HG03469 (cell line): Measurements from ENCODE around the gene PMIS2.

Experiments
- ATAC-seq: cut with Tn5 transposase; IDR thresholded peaks from one replicate; pipeline ENCODE4 v1.9.1; 2021; ENCODE audit warnings: mild to moderate bottlenecking, moderate library complexity, moderate number of reproducible peaks; ENCODE audit not compliant: unreplicated experiment

Gene PMIS2

DNA sequence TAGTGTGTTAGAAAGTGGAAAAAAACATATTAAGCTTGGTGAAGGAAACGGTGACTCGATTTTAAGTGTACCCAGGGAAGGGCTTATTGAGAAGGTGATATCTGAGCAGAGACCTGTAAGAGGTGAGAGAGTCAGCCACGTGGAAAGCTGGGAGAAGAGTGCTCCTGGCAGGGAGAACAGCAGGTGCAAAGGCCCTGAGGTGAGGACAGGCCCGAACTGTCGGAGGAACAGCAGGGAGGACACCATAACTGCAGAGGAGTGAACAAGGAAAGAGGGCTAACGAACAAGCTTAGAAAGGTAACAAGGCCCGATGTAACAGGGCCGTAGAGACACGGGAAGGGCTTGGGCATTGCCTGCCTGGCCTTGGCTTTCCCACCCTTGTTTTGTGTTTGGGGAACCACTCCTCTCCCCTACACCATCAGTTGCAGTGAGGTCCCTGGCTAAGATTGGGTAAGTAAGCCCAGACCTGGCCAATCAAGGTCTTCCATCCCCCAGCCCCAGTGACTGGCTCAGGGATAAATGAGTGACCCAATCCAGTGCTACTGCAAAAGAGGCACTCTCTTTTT, 29.9 kb upstream of the PMIS2 start:
- ATAC-seq: no peak

DNA sequence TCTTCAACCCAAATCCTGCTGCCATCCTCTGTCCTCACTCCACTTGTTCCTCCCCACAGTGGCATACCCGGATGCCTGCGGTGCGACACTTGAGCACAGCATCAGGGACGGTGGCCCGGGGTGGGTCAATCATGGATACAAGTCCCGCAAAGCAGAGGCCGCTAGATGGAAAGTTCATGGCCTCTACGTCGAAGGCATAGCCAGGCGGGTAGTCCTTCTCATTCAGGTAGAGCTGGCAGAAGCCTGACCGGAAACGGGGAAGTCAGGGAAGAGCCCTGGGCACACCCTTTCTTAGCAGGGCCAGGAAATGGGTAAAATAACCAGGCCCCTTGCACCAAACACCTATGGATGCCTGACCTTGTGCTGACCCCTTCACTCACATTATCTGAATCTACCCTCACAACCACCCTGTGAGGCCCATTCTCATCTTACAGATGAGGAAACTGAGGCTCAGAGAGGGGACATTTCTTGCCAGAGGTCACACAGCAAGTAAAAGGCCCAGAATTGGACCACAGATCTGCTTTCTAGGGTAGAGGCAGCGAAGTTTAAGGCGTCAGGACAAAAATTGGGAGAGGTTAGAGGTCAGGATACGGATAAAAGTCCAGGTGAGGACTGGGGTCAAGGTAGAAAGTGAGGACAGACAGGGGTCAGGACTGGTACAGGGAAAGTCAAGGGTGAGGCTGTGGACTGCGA, 29.0 kb upstream of the PMIS2 start:
- ATAC-seq: no peak

DNA sequence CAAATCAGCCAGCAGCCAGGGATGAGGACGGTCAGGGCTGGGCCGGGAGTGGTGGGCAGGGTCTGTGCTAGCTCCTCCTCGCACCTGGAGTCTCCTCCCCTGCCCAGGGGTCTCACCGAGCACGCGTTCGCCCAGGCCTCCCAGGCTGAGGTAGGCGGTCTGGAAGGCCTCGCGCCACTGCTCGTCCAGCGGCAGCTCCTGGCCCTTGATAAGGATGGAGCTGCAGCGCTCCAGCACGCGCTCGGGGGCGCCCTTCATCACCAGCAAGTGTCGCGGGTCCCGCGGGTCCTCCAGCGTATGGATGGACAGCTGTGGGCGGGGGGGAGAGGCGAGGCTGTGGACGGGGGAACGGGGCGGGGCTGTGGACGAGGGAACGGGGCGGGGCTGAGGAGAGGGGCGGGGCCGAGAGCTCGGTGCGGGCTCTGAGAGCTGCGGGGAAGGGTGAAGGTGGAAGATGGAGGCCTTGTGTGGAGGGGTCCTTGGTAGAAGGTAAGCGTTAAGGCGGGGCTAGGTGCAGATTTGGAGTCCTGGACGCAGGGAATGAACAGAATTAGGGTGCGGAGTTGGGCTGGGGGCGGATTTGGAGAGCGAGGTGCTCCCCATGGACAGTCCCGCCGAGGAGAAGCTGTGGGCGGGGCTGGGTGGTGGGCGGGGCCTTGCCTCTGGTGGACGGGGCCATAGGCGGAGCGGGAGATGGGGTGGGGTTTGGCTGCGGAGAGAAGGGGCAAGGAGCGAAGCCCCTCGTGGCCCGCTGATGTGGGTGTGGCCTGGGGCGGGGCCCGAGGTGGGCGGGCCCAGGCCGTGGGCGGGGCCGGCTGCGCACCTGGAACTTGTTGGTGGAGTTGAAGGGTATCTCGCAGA, 28.2 kb upstream of the PMIS2 start:
- ATAC-seq: no peak

DNA sequence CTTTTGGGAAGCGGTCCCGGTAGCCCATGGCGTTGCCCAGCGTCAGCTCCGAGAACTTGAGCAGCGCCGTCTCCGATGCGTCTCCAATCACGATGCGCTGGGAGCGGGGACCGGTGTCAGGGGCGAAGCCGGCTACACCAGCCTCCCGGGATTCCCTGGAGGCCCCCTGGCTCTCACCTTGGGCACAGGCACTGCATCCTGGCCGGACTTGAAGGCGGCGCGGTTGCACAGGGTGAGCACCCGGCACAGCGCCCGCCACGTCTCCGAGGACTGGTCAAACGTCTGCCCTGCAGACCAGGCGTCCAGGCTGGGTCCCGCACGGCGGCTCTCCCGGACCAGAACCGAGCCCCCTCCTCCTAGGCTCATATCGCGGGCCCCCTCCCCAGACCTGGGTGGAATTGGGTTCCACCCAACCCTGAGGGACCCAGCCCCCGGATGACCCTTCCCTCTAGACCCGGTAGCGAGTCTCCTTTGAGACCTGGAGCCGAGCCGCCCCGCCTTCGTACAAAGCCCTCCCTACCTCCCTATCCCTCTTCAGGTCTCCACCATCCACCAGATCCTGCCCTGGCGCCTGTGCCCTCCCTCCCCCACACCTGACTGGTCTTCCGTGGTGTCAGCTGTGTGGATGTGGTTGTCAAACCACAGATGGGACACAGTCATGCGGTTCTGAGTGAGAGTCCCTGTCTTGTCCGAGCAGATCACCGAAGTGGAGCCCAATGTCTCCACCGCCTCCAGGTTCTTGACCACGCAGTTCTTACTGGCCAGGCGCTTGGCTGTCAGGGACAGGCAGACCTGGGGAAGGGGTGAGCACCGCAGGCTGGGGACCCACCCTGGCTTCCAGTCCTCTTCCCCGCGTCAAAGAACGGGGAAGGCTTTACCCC, 27.3 kb upstream of the PMIS2 start:
- ATAC-seq: no peak

DNA sequence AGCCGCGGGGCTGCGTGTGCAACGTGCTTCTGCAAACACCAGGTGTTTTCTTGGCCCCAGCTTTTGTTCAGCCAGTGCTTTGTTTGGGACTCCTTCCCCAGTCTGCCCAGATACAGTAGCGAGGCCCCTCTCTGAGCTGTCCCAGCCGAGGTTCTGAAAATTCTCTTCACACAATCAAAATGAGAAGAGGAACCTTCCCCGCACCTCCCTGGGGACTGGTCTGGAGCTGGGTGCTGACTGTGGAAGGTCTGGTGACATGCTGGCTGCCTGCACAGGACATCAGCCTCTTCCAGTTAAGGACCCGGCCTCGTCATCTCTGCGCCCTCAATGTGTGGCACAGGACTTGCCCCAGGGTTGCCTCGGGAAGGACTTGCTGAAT, 26.7 kb upstream of the PMIS2 start:
- no peak for ATAC-seq

DNA sequence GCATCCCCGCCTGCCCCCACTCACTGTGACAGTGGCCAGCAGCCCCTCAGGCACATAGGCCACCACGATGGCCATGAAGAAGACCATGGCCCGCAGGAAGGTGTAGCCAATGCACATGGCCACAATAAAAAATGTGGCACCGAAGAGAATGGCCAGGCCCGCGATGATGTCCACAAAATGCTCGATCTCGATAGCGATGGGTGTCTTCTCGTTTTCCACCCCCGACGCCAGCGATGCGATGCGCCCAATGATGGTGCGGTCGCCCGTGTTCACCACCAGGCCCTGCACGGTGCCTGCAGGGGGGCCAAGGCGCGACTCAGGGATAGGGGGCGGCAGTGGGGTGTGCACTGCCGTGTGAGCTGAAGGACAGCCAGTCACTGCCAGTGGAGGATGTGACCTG, 26.2 kb upstream of the PMIS2 start:
- ATAC-seq: no peak

DNA sequence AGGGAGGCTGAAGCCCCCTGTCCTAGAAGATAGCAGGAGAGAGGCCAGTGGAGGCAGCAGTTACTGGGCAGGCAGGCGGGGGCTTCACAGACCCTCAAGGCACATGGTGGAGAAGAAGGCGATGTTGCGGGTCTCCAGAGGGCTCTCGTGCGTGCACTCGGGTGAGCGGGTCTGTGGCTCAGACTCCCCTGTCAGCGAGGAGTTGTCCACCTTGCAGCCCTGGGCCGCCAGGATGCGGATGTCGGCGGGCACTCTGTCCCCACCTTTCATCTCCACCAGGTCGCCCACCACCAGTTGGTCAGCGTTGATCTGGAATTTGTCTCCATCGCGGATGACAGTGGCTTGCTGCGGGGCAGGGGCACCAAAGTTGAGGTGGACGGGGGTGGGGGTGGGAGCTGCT, 25.7 kb upstream of the PMIS2 start:
- no peak for ATAC-seq

DNA sequence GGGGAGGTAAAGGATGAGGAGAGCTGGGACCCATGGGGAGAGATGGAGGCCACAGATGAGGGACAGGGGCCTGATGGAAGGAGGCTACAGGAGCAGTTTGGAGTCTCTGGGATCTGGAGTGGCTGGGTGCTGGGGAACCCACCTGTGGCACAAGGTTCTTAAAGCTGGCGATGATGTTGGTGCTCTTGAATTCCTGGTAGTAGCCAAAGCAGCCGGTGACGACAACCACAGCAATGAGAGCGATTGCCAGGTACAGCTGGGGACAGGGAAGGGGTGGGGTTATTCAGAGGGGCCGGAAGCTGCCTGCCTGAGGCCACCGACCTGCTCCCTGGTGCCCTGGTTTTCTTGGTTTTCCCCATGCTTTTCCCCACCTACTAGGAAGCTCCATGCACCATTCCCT, 25.3 kb upstream of the PMIS2 start:
- no peak for ATAC-seq

DNA sequence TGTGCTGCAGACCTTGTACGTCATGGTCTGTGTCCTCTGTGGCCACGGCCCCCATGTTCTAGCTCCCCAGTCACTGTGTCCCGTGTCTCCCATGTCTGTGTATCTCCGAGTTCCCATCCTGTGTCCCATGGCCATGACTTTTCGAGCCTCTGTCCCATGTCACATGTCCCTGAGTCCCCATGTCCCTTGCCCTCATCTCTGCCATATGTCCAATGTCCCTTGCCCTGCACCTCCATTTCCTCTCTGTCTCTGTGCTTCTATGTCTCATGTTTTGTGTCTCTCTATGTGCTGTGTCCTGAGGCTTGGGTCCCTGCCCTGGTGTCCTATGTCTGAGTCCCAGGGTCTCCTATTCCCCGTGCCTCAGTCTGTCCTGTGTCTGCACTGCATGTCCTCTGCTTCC, 24.5 kb upstream of the PMIS2 start:
- no peak for ATAC-seq

DNA sequence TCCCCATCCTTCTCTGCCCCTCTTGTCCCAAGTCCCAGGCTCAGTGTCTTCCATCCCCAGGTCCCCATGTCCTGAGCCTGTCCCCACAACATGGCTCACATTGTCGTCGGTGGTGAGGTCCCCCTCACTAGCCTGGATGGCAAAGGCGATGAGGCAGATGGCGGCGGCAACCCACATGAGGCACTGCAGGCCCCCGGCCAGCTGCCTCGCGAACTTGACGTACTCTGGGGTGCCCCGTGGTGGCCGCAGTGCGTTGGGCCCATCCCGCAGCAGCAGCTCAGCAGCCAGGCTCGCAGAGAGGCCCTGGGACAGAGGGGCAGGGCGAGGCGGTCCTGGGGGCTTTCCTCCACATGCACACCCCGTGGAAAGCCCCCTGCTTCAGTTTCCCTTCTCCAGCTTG, 23.6 kb upstream of the PMIS2 start:
- ATAC-seq: no peak

DNA sequence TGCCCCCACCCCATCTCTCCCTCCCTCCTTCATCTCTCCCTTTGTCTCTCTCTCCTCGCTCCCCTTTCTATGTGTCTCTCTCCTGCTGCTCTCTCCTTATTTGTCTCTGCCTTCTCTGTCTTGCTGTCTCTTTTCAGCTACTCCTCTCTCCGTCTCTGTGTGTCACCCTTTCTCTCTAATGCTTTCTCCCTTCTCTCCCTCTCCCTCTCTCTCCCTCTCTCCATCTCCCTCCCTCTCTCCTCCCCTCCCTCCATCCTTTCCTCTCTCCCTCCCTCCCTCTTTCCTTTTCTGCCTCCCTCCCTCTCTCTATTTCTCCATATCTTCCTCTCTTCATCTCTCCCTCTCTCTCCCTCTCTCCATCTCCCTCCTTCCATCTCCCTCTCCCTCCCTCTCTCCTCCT, 23.2 kb upstream of the PMIS2 start:
- no peak for ATAC-seq

DNA sequence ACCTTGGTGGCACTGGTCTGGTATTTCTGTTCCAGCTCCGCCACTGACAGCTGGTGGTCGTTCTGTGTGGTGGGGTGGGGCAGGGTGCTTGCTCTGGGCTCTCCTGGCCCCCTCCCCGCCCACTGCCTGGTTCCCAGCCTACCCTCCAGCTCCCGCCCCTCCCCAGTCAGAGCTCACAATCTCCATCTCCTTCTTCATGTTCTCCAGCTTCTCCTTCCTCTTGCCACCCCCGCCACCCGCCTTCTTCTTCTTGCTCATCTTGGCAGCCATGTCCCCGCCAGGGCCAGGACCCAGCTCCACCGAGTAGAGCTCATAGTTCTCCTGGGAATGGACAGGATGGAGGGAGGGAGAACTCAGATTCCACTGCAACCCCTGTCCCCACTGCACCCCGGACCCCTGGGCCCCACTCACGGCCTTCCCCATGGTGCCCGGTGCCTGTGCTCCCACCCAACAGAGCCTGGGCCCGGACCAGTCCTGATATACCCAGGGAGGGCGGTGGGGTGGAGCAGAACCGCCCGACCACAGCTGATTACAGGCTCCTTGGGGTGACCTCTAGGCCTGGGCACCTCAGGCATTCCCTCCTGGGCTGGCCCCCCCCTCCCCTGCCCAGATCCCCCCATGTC, 22.7 kb upstream of the PMIS2 start, which contains the start of gene ATP4A:
ATP4A (minus strand) TSS at position 452 of the 623 bp plus-strand sequence; CDS start at position 423, 29 bp downstream.
- ATAC-seq: no peak

DNA sequence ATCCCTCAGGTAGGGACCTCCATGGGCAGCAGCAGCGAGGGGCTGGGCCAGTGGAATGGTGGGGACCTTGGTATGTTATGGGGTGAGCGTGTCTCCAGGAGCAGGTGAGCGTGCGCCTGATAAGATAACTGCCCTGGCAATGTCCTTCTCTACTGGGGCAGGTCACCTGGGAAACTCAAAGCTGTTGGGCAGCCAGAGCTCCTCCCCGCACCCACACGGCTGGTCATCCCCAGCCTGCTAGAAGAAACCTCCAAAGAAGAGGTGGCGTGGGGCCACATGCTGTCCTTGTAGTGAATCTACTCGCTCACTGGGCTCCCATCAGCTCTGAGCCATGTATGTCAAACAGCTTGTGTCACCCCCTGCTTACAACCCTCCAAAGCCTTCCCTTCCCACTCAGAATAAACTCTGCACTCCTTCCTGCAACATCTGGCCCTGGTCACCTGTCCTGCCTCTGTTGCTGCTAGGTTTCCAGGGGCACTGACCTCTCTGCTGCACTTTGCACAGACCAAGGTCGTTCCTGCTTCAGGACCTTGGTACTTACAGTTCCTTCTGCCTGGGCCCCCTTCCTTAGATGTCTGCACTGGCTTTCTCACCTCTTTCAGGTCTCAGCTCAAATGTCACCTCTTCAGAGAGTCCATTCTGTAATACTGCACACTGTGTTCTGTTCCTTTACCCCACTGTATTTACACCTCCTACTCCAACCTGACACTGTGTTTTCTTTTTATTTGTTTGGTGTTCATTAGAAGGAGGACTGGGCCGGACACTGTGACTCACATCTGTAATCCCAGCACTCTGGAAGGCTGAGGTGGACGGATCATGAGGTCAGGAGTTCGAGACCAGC, 20.7 kb upstream of the PMIS2 start:
- no peak for ATAC-seq

DNA sequence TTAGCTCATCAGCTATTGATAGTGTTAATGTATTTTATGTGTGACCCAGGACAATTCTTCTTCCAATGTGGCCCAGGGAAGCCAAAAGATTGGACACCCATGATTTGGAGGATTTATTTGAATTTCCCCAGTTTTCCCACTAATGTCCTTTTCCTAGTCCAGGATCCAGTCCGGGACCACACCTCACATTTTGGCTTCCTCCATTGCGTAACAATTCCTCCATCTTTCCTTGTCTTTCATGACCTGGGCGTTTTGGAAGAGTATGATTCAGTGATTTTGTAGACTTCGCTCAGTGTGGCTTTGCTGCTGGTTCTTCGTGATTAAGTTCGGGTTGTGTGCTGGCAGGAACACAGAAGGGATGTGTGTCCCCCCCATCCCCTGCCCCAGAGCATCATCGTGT, 19.2 kb upstream of the PMIS2 start:
- ATAC-seq: no peak

DNA sequence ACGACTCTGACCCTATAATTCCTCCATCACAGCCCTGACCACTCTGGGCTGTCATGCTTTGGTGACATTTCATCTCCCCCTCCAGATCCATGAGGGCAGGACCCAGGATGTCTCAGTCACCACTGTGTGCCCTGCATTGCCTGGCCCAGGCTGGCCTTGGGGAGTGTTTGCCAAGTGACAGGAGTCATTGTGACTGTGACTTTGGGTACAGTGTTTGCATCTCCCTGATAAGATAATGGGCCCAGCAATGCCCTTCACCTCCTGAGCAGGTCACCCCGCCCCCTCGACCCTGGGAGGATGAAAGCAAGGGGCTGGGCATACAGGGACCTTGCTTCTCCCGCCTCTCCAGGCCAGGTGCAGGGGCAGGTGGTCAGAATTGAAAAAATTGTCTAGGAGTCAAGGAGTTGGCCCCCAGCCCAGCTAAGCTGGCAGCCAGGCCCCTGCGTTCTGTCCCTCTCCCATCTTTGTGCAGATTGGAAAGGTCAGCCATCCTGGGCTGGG, 16.6 kb upstream of the PMIS2 start:
- ATAC-seq: no peak

DNA sequence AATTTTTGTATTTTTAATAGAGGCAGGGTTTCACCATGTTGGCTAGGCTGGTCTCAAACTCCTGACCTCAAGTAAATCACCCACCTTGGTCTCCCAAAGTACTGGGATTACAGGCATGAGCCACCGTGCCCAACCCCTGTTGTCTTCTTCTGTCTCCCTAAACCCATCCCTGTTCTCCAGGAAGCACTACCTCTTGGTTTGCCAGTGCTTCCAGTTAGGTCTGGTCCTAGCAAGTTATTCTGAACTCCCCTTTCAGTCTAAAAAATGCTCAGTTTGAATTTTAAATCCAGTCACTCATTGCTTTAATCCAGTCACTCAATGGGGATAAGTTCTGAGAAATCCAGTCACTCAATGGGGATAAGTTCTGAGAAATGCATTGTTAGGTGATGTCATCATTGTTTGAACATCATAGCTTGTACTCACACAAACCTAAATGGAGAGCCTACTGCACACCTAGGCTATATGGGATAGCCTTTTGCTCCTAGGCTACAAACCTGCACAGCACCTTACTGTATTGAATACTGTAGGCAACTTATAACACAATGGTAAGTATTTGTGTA, 14.5 kb upstream of the PMIS2 start:
- no peak for ATAC-seq

DNA sequence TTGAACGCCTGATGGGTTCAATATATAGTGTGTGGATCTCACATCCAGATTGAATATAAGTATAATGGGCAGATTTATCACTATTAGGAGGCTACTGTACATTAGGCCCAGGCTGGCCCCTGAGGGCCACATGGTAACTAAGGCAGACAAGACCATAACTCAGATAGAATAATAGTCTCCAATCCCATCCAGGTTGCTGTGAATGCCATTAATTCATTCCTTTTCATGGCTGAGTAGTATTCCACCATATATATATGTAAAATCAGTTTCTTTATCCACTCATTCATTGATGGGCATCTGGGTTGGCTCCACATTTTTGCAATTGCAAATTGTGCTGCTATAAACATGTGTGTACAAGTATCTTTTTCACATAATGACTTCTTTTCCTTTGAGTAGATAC, 8.1 kb upstream of the PMIS2 start:
- no peak for ATAC-seq

DNA sequence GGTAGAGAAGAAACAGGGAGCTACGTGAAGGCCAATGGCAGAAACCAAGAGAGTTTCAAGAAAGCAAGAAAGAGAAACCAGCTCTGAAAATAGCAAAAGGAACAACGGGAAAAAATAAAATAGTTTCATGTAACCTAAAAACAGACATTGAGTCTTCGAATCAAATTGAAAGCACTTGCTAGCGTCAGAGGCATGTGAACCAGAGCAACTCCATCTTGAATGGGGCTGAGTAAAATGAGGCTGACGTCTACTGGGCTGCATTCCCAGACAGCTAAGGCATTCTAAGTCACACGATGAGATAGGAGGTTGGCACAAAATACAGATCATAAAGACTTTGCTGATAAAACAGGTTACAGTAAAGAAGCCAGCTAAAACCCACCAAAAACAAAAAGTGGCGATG, 7.3 kb upstream of the PMIS2 start:
- ATAC-seq: no peak

DNA sequence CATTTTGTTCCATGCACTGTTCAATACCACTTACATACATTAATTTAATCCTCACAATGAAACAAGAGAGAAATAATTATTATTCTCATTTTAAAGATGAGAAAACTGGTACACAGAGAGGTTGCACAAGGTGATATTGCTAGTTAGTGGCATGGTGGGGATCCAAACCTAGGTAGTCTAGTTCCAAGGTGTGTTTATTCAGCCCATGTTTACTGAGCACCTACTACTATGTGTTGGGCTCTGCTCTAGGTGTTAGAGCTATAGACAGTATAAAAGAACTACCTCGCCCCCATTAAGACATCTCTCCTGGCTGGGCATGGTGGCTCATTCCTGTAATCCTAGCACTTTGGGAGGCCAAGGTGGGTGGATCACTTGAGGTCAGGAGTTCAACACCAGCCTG, 3.2 kb upstream of the PMIS2 start:
- ATAC-seq: no peak
